ENCODE measurements around the gene CRYBG1. TPM values are rescaled to one million over a fixed set of nuclear protein-coding genes. Genes with fewer than 3 reads are reported as not detected.

Gene CRYBG1
- total RNA-seq, 1 experiment from 2014 or later, result 5.7 TPM

DNA sequence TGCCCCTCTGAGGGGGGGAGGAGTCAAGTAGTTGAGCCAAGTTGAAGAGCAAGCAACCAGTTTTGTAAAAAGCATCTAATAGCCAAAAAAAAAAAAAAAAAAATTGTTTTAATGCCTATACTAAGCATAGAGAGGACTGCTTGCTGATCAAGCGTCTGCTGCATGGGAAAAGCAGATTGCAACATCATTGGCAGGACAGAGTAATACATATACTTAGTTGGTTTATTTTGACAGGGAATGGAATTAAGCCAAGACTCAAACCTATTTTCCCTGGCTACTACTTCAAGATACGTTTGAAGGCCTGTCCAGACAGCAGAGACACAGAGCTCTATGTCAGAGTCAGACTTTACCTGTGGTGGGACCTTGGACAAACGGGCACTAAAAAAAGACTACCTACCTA, 148.3 kb downstream of the CRYBG1 start:
- Histone ChIP-seq H2AFZ (ENCODE audit: low read length) (no peak overlapping the region), H3K27ac (ENCODE audit: insufficient read length, low read depth, low read length) (no peak overlapping the region), H3K4ac (ENCODE audit: low read depth, low read length) (no peak overlapping the region), H2BK15ac (ENCODE audit: low read depth, low read length) (no peak overlapping the region), H4K20me1 (ENCODE audit: control insufficient read depth, insufficient read depth, insufficient read length) (no peaks in the 10 kb centered on the region), H3K4me1 (ENCODE audit: insufficient read depth, low read length) (no peaks in the 10 kb centered on the region), H2BK5ac (ENCODE audit: insufficient read length, low read length) (no peak overlapping the region), H3K79me2 (ENCODE audit: insufficient read depth, low read length) (no peaks in the 10 kb centered on the region), H4K8ac (replicated peaks; ENCODE audit: insufficient read length, low read depth, low read length) (no peak overlapping the region), H3K23ac (ENCODE audit: insufficient read length, low read depth, low read length) (no peak overlapping the region), H3K18ac (ENCODE audit: insufficient read length, low read depth, low read length) (no peak overlapping the region), H4K5ac (ENCODE audit: insufficient read length, low read depth, low read length) (no peak overlapping the region), H4K91ac (ENCODE audit: insufficient read length, low read depth, low read length) (no peak overlapping the region), H3K9me3 (ENCODE audit: control insufficient read depth, low read depth, low read length) (no peaks in the 10 kb centered on the region), H2BK20ac (ENCODE audit: low read depth, low read length, poor library complexity, severe bottlenecking) (no peak overlapping the region), H2BK120ac (ENCODE audit: low read depth, low read length, poor library complexity, severe bottlenecking) (no peak overlapping the region), H3K4me2 (ENCODE audit: insufficient read depth, insufficient read length, low read length) (peak overlapping the region; percentile 18), H3T11ph (ENCODE audit: low read length) (no peak overlapping the region), H3K56ac (ENCODE audit: insufficient read length, low read depth, low read length) (no peak overlapping the region), H2AK5ac (ENCODE audit: insufficient read length, low read length) (no peak overlapping the region), H3K27me3 (ENCODE audit: insufficient read depth, low read length) (peaks cover 25% of the 10 kb centered on the region; the same call in 1 of the 2 replicates), H2BK12ac (ENCODE audit: insufficient read length, low read depth, low read length) (no peak overlapping the region), H3K79me1 (ENCODE audit: insufficient read depth, low read depth, low read length, poor library complexity, severe bottlenecking) (no peaks in the 10 kb centered on the region), H3K23me2 (ENCODE audit: insufficient read length, low read depth, low read length, poor library complexity, severe bottlenecking) (peaks cover 30% of the 10 kb centered on the region), H3K9ac (ENCODE audit: extremely low read depth, insufficient read length, low read length) (no peak overlapping the region), H3K14ac (ENCODE audit: insufficient read depth, low read length) (no peak overlapping the region)
- TF ChIP-seq, protein P1, sequence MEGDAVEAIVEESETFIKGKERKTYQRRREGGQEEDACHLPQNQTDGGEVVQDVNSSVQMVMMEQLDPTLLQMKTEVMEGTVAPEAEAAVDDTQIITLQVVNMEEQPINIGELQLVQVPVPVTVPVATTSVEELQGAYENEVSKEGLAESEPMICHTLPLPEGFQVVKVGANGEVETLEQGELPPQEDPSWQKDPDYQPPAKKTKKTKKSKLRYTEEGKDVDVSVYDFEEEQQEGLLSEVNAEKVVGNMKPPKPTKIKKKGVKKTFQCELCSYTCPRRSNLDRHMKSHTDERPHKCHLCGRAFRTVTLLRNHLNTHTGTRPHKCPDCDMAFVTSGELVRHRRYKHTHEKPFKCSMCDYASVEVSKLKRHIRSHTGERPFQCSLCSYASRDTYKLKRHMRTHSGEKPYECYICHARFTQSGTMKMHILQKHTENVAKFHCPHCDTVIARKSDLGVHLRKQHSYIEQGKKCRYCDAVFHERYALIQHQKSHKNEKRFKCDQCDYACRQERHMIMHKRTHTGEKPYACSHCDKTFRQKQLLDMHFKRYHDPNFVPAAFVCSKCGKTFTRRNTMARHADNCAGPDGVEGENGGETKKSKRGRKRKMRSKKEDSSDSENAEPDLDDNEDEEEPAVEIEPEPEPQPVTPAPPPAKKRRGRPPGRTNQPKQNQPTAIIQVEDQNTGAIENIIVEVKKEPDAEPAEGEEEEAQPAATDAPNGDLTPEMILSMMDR (conservative IDR thresholded peaks at IDR 0.05), result no peak
- Mint-ChIP-seq H3K4me3 (0 out of 5 replicates have a peak overlapping the region, but pooled peaks of 1 of the 2 experiments have one; percentile 93), H3K36me3 (ENCODE audit: insufficient read depth in 1 of 3, low read depth in 3 of 3) (peaks cover 0 to 2% (median 0%) of the 10 kb centered on the region in 3 experiments; a peak in 2 of 7 replicates), H3K4me1 (peaks cover 23 to 29% of the 10 kb centered on the region in 2 experiments), H3K27ac (no peak overlapping the region), H3K9me3 (peaks cover 0 to 4% of the 10 kb centered on the region in 2 experiments; a peak in 1 of 5 replicates), H3K27me3 (ENCODE audit: low read depth) (peaks cover 70% of the 10 kb centered on the region)
- WGBS (ENCODE audit: extremely low coverage, insufficient read length, low lambda C conversion rate), result no CpG with 5 or more reads among the region's 3 CpGs
- DNase-seq, result no peak
